H9 (cell line): ENCODE results near the gene MFSD6. TPM values are rescaled to one million over a fixed set of nuclear protein-coding genes. Genes with fewer than 3 reads are reported as not detected.

ENCODE experiments used
- DNase-seq: peaks from one replicate; pipeline ENCODE4 v3.0.0-alpha.2; 2017
- H2AFZ ChIP-seq: one replicate; pipeline ENCODE4 v1.6.1; 2013; ENCODE audit warnings: mild to moderate bottlenecking, low read length, control low read depth, moderate library complexity
- H2AK5ac ChIP-seq: 2 replicates; pipeline ENCODE4 v1.6.1; 2013; ENCODE audit warnings: low read length, control low read depth, mixed read lengths; ENCODE audit not compliant: insufficient read length
- H2BK120ac ChIP-seq: one replicate; pipeline ENCODE4 v1.6.1; 2013; ENCODE audit warnings: low read depth, mild to moderate bottlenecking, low read length, control low read depth, inconsistent platforms; ENCODE audit not compliant: poor library complexity, severe bottlenecking
- H2BK12ac ChIP-seq: 2 replicates; pipeline ENCODE4 v1.6.1; 2013; ENCODE audit warnings: low read length, control low read depth, mixed read lengths, low read depth; ENCODE audit not compliant: insufficient read length
- H2BK15ac ChIP-seq: 2 replicates; pipeline ENCODE4 v1.6.1; 2013; ENCODE audit warnings: low read depth, low read length, control low read depth
- H2BK20ac ChIP-seq: one replicate; pipeline ENCODE4 v1.6.1; 2013; ENCODE audit warnings: low read depth, mild to moderate bottlenecking, low read length, control low read depth, inconsistent platforms; ENCODE audit not compliant: poor library complexity, severe bottlenecking
- H2BK5ac ChIP-seq: 2 replicates; pipeline ENCODE4 v1.6.1; 2013; ENCODE audit warnings: low read length, control low read depth, mixed read lengths; ENCODE audit not compliant: insufficient read length
- H3K14ac ChIP-seq: 2 replicates; pipeline ENCODE4 v1.6.1; 2013; ENCODE audit warnings: low read length, control low read depth; ENCODE audit not compliant: insufficient read depth
- H3K18ac ChIP-seq: 2 replicates; pipeline ENCODE4 v1.6.1; 2013; ENCODE audit warnings: low read depth, mild to moderate bottlenecking, mixed read lengths, low read length, control low read depth; ENCODE audit not compliant: insufficient read length
- H3K23ac ChIP-seq: 2 replicates; pipeline ENCODE4 v1.6.1; 2013; ENCODE audit warnings: low read length, control low read depth, mixed read lengths, low read depth; ENCODE audit not compliant: insufficient read length
- H3K23me2 ChIP-seq: 2 replicates; pipeline ENCODE4 v1.6.1; 2013; ENCODE audit warnings: low read depth, mild to moderate bottlenecking, mixed read lengths, low read length, control low read depth; ENCODE audit not compliant: insufficient read length, poor library complexity, severe bottlenecking
- H3K27ac ChIP-seq: 2 replicates; pipeline ENCODE4 v1.5.1; 2013; ENCODE audit warnings: low read length, control low read depth, mixed read lengths, low read depth; ENCODE audit not compliant: insufficient read length
- H3K27me3 ChIP-seq: 2 replicates; pipeline ENCODE4 v1.6.1; 2013; ENCODE audit warnings: low read length, control low read depth, inconsistent platforms; ENCODE audit not compliant: insufficient read depth
- H3K4ac ChIP-seq: 2 replicates; pipeline ENCODE4 v1.6.1; 2013; ENCODE audit warnings: low read depth, mild to moderate bottlenecking, control low read depth, inconsistent platforms, low read length, moderate library complexity
- H3K4me1 ChIP-seq: 2 replicates; pipeline ENCODE4 v1.6.1; 2013; ENCODE audit warnings: low read length, control low read depth, inconsistent platforms; ENCODE audit not compliant: insufficient read depth
- H3K4me2 ChIP-seq: 2 replicates; pipeline ENCODE4 v1.6.1; 2013; ENCODE audit warnings: low read length, control low read depth, mixed read lengths; ENCODE audit not compliant: insufficient read length, insufficient read depth
- H3K56ac ChIP-seq: 2 replicates; pipeline ENCODE4 v1.6.1; 2013; ENCODE audit warnings: low read depth, mild to moderate bottlenecking, mixed read lengths, low read length, control low read depth; ENCODE audit not compliant: insufficient read length
- H3K79me1 ChIP-seq: 2 replicates; pipeline ENCODE4 v1.6.1; 2013; ENCODE audit warnings: low read depth, mild to moderate bottlenecking, moderate library complexity, low read length, control low read depth, inconsistent platforms; ENCODE audit not compliant: insufficient read depth, poor library complexity, severe bottlenecking
- H3K79me2 ChIP-seq: 2 replicates; pipeline ENCODE4 v1.6.1; 2013; ENCODE audit warnings: low read length, control low read depth, inconsistent platforms; ENCODE audit not compliant: insufficient read depth
- H3K9ac ChIP-seq: 2 replicates; pipeline ENCODE4 v1.6.1; 2013; ENCODE audit warnings: low read length, control low read depth, mixed read lengths; ENCODE audit not compliant: insufficient read length; ENCODE audit errors: extremely low read depth
- H3K9me3 ChIP-seq: one replicate; pipeline ENCODE4 v1.6.1; 2013; ENCODE audit warnings: low read depth, low read length, inconsistent platforms; ENCODE audit not compliant: control insufficient read depth
- H3T11ph ChIP-seq: one replicate; pipeline ENCODE4 v1.6.1; 2013; ENCODE audit warnings: mild to moderate bottlenecking, low read length, control low read depth, inconsistent platforms
- H4K20me1 ChIP-seq: one replicate; pipeline ENCODE4 v1.6.1; 2013; ENCODE audit not compliant: control insufficient read depth, insufficient read length, insufficient read depth
- H4K5ac ChIP-seq: 2 replicates; pipeline ENCODE4 v1.6.1; 2013; ENCODE audit warnings: low read depth, mild to moderate bottlenecking, mixed read lengths, low read length, control low read depth; ENCODE audit not compliant: insufficient read length
- H4K8ac ChIP-seq: replicated peaks from 2 replicates; pipeline ENCODE4 v1.6.1; 2013; ENCODE audit warnings: low read length, control low read depth, mixed read lengths, low read depth; ENCODE audit not compliant: insufficient read length
- H4K91ac ChIP-seq: 2 replicates; pipeline ENCODE4 v1.6.1; 2013; ENCODE audit warnings: low read depth, mild to moderate bottlenecking, moderate library complexity, mixed read lengths, low read length, control low read depth; ENCODE audit not compliant: insufficient read length
- H3K27ac Mint-ChIP-seq, 3 experiments: 2 replicates in 2 of 3; 3 replicates in 1 of 3; pipeline ENCODE4 v1.8.0; 2020 to 2021; ENCODE audit warnings: mixed read lengths in 3 of 3, mild to moderate bottlenecking in 1 of 3, moderate library complexity in 1 of 3
- H3K27me3 Mint-ChIP-seq: 2 replicates; pipeline ENCODE4 v1.8.0; 2021; ENCODE audit warnings: low read depth, mild to moderate bottlenecking, moderate library complexity, mixed read lengths
- H3K36me3 Mint-ChIP-seq, 3 experiments: 2 replicates in 2 of 3; 3 replicates in 1 of 3; pipeline ENCODE4 v1.8.0; 2020 to 2021; ENCODE audit warnings: low read depth in 3 of 3, mixed read lengths in 3 of 3; ENCODE audit not compliant: insufficient read depth in 1 of 3
- H3K4me1 Mint-ChIP-seq, 2 experiments: 2 replicates each; pipeline ENCODE4 v1.8.0; 2020; ENCODE audit warnings: mixed read lengths in 2 of 2
- H3K4me3 Mint-ChIP-seq, 2 experiments: 2 replicates in 1 of 2; 3 replicates in 1 of 2; pipeline ENCODE4 v1.8.0; 2020 to 2021; ENCODE audit warnings: mild to moderate bottlenecking in 2 of 2, mixed read lengths in 2 of 2, moderate library complexity in 1 of 2
- H3K9me3 Mint-ChIP-seq, 2 experiments: 2 replicates in 1 of 2; 3 replicates in 1 of 2; pipeline ENCODE4 v1.8.0; 2020; ENCODE audit warnings: mild to moderate bottlenecking in 2 of 2, mixed read lengths in 2 of 2, moderate library complexity in 1 of 2
- WGBS: extraction: QIAGEN DNeasy Blood & Tissue Kit; methylation state at CpG from one replicate; pipeline ENCODE4 v1.1.7; 2013; ENCODE audit warnings: missing lambda C conversion rate, low lambda C conversion rate, mixed read lengths; ENCODE audit not compliant: insufficient read length; ENCODE audit errors: extremely low coverage; 5-methylcytosine and 5-hydroxymethylcytosine counted together
- total RNA-seq: library from RNA; stranded (reverse); gene quantifications from 2 replicates; pipeline ENCODE4 v1.2.1, GENCODE V29; 2021
- TF ChIP-seq, protein P1 (sequence below): fragments of 200-600 bp; sonication (generic); conservative IDR thresholded peaks from 3 replicates; pipeline ENCODE4 v1.8.0; 2021; ENCODE audit warnings: antibody characterized with exemption, mild to moderate bottlenecking

The MFSD6 gene
- total RNA-seq, 1 experiment from 2014 or later = 4.0 TPM

DNA sequence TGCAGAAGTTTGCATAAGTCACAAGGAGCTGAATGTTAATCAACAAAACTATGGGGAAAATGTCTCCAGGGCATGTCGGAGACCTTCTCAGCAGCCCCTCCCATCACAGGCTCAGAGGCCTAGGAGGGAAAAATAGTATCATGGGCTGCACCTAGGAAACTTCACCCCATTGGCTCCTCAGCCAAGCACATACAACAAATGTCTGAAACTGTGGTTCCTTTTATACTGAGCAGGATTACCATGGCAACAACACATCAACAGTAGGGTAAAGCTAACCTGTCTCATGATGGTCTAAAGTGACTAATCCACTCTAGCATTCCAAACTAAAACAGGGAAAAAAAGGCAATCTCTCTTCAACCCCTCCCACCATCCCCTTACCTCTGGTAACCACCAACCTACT, 129.6 kb downstream of the MFSD6 start:
- Mint-ChIP-seq H3K9me3 (peaks cover 50% of the 10 kb centered on the region in 2 experiments), H3K4me1 (peaks cover 24 to 31% of the 10 kb centered on the region in 2 experiments), H3K36me3 (peaks cover 36 to 56% (median 40%) of the 10 kb centered on the region in 3 experiments), H3K4me3 (no peak overlapping the region), H3K27me3 (no peaks in the 10 kb centered on the region; the same call in 1 of the 2 replicates), H3K27ac (no peak overlapping the region)
- Histone ChIP-seq H3K27me3 (no peaks in the 10 kb centered on the region), H3K4me1 (peaks cover 3% of the 10 kb centered on the region; the same call in 1 of the 2 replicates), H2BK120ac (no peak overlapping the region), H2AFZ (no peak overlapping the region), H3K79me2 (no peaks in the 10 kb centered on the region), H2BK5ac (no peak overlapping the region), H3T11ph (no peak overlapping the region), H3K23me2 (peaks cover 10% of the 10 kb centered on the region), H3K9me3 (no peaks in the 10 kb centered on the region), H4K5ac (no peak overlapping the region), H2BK20ac (no peak overlapping the region), H3K79me1 (no peaks in the 10 kb centered on the region), H3K23ac (no peak overlapping the region), H3K9ac (no peak overlapping the region), H3K27ac (no peak overlapping the region), H4K8ac (no peak overlapping the region), H3K4ac (no peak overlapping the region), H2BK12ac (no peak overlapping the region), H2AK5ac (no peak overlapping the region), H4K91ac (no peak overlapping the region), H4K20me1 (no peaks in the 10 kb centered on the region), H3K4me2 (no peak overlapping the region), H3K14ac (no peak overlapping the region), H3K18ac (no peak overlapping the region), H3K56ac (no peak overlapping the region), H2BK15ac (no peak overlapping the region)
- DNase-seq = no peak
- TF ChIP-seq, protein P1, sequence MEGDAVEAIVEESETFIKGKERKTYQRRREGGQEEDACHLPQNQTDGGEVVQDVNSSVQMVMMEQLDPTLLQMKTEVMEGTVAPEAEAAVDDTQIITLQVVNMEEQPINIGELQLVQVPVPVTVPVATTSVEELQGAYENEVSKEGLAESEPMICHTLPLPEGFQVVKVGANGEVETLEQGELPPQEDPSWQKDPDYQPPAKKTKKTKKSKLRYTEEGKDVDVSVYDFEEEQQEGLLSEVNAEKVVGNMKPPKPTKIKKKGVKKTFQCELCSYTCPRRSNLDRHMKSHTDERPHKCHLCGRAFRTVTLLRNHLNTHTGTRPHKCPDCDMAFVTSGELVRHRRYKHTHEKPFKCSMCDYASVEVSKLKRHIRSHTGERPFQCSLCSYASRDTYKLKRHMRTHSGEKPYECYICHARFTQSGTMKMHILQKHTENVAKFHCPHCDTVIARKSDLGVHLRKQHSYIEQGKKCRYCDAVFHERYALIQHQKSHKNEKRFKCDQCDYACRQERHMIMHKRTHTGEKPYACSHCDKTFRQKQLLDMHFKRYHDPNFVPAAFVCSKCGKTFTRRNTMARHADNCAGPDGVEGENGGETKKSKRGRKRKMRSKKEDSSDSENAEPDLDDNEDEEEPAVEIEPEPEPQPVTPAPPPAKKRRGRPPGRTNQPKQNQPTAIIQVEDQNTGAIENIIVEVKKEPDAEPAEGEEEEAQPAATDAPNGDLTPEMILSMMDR = no peak
- no CpG with 5 or more reads among the region's 1 CpG for WGBS
